ENCODE results near the gene ZNF436.

DNA sequence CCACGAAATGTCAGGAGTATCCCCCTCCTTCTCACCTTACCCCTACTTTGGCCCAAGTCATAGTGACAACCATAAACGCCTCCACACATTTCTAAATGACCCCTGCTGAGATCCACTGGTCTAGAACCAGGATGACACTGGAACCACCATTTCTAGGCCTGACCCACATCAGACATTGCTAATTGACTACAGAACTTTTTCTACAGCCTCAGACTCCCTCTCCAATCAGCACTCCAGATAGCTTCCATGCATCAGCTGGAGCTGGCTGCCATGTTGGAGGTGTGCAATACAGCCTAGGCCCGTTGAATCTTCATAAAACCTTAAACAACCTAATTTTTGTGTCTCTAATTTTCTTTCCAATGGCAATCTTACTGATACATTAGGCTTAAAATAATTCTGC, 36.3 kb upstream of the ZNF436 start:
- TF ChIP-seq, protein P1, sequence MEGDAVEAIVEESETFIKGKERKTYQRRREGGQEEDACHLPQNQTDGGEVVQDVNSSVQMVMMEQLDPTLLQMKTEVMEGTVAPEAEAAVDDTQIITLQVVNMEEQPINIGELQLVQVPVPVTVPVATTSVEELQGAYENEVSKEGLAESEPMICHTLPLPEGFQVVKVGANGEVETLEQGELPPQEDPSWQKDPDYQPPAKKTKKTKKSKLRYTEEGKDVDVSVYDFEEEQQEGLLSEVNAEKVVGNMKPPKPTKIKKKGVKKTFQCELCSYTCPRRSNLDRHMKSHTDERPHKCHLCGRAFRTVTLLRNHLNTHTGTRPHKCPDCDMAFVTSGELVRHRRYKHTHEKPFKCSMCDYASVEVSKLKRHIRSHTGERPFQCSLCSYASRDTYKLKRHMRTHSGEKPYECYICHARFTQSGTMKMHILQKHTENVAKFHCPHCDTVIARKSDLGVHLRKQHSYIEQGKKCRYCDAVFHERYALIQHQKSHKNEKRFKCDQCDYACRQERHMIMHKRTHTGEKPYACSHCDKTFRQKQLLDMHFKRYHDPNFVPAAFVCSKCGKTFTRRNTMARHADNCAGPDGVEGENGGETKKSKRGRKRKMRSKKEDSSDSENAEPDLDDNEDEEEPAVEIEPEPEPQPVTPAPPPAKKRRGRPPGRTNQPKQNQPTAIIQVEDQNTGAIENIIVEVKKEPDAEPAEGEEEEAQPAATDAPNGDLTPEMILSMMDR (IDR thresholded peaks at IDR 0.05; ENCODE audit: insufficient read depth, low read length, poor library complexity, severe bottlenecking): no peak
- no peak for TF ChIP-seq EZH2phosphoT487 (conservative IDR thresholded peaks at IDR 0.05; ENCODE audit: low read length)
